Neural progenitor cell (in vitro differentiated cells): ENCODE measurements around the gene DYNLT1. TPM values are rescaled to one million over a fixed set of nuclear protein-coding genes. Genes with fewer than 3 reads are reported as not detected.
A peak's percentile ranks its signal among the peaks of the same experiment; 100 is the strongest.
"Not testable (repeated sequence)": the region's sequence is repeated elsewhere in the genome, so short reads cannot be mapped to it uniquely, and the experiment has no call there.

ENCODE experiments used
- DNase-seq: peaks from one replicate; pipeline ENCODE4 v3.0.0-alpha.2; 2016; ENCODE audit warnings: low spot score
- H2AFZ ChIP-seq: fragments of 200-600 bp; sonication (generic); replicated peaks from 2 replicates; pipeline ENCODE4 v1.6.1; 2016; ENCODE audit warnings: antibody characterized with exemption
- H3F3A ChIP-seq: fragments of 200-600 bp; sonication (generic); 2 replicates; pipeline ENCODE4 v1.6.1; 2016; ENCODE audit warnings: antibody characterized with exemption, low read depth
- H3K27ac ChIP-seq: fragments of 200-600 bp; sonication (generic); 2 replicates; pipeline ENCODE4 v1.5.1; 2016; ENCODE audit warnings: mild to moderate bottlenecking
- H3K27me3 ChIP-seq: fragments of 200-600 bp; sonication (generic); 2 replicates; pipeline ENCODE4 v1.6.1; 2016; ENCODE audit warnings: mild to moderate bottlenecking, moderate library complexity
- H3K36me3 ChIP-seq: fragments of 200-600 bp; sonication (generic); 2 replicates; pipeline ENCODE4 v1.5.1; 2016
- H3K4me1 ChIP-seq: fragments of 200-600 bp; sonication (generic); 2 replicates; pipeline ENCODE4 v1.6.1; 2016; ENCODE audit warnings: mixed run types
- H3K4me2 ChIP-seq: fragments of 200-600 bp; sonication (generic); 2 replicates; pipeline ENCODE4 v1.6.1; 2016
- H3K4me3 ChIP-seq: fragments of 200-600 bp; sonication (generic); 2 replicates; pipeline ENCODE4 v1.5.1; 2016
- H3K79me2 ChIP-seq: fragments of 200-600 bp; sonication (generic); 2 replicates; pipeline ENCODE4 v1.6.1; 2016; ENCODE audit warnings: low read depth
- H3K9ac ChIP-seq: fragments of 200-600 bp; sonication (generic); 2 replicates; pipeline ENCODE4 v1.6.1; 2016
- H3K9me3 ChIP-seq: fragments of 200-600 bp; sonication (generic); 2 replicates; pipeline ENCODE4 v1.5.1; 2016; ENCODE audit warnings: low read depth
- H4K20me1 ChIP-seq: fragments of 200-600 bp; sonication (generic); 2 replicates; pipeline ENCODE4 v1.6.1; 2016; ENCODE audit warnings: low read depth
- H3K27ac Mint-ChIP-seq: 3 replicates; pipeline ENCODE4 v1.8.0; 2021; ENCODE audit warnings: mixed read lengths
- H3K27me3 Mint-ChIP-seq: 2 replicates; pipeline ENCODE4 v1.8.0; 2022; ENCODE audit warnings: low read depth, mild to moderate bottlenecking, inconsistent platforms, moderate library complexity, mixed read lengths; ENCODE audit not compliant: insufficient read depth
- H3K36me3 Mint-ChIP-seq: 3 replicates; pipeline ENCODE4 v1.8.0; 2021; ENCODE audit warnings: mixed read lengths
- H3K4me1 Mint-ChIP-seq: 3 replicates; pipeline ENCODE4 v1.8.0; 2021; ENCODE audit warnings: mixed read lengths
- H3K4me3 Mint-ChIP-seq: 3 replicates; pipeline ENCODE4 v1.8.0; 2021; ENCODE audit warnings: mild to moderate bottlenecking, moderate library complexity, mixed read lengths
- H3K9me3 Mint-ChIP-seq: 3 replicates; pipeline ENCODE4 v1.8.0; 2020; ENCODE audit warnings: mixed read lengths
- CTCF ChIP-seq: fragments of 200-600 bp; sonication (generic); IDR thresholded peaks from 2 replicates; pipeline ENCODE4 v1.5.1; 2017; ENCODE audit warnings: antibody characterized with exemption, mild to moderate bottlenecking
- EZH2 ChIP-seq: fragments of 200-600 bp; sonication (generic); IDR thresholded peaks from 2 replicates; pipeline ENCODE4 v1.6.1; 2017; ENCODE audit warnings: antibody characterized with exemption, mild to moderate bottlenecking, moderate library complexity
- EZH2phosphoT487 ChIP-seq: fragments of 200-600 bp; sonication (generic); IDR thresholded peaks from 2 replicates; pipeline ENCODE4 v1.6.1; 2017; ENCODE audit warnings: antibody characterized with exemption
- total RNA-seq: library from RNA; depleted of rRNA; stranded (reverse); fragments of >200 nt; gene quantifications from 2 replicates; pipeline ENCODE4 v1.2.3, GENCODE V29; 2015; ENCODE audit warnings: low replicate concordance

Gene DYNLT1
- total RNA-seq, 1 donor from 2014 or later = 82.8 TPM

- Histone ChIP-seq H3K79me2 (no peaks in the 10 kb centered on the region), H2AFZ (no peak overlapping the region), H3K4me3 (no peak overlapping the region), H3K27me3 (no peaks in the 10 kb centered on the region), H3K36me3 (no peaks in the 10 kb centered on the region), H3K27ac (no peak overlapping the region), H3K4me2 (no peak overlapping the region), H4K20me1 (no peaks in the 10 kb centered on the region), H3K9ac (no peak overlapping the region), H3K4me1 (no peaks in the 10 kb centered on the region), H3F3A (no peaks in the 10 kb centered on the region), H3K9me3 (no peaks in the 10 kb centered on the region)
- TF ChIP-seq EZH2 (no peak), EZH2phosphoT487 (no peak), CTCF (no peak)
- Mint-ChIP-seq H3K4me1 (no peaks in the 10 kb centered on the region), H3K36me3 (peaks cover 53% of the 10 kb centered on the region), H3K9me3 (peaks cover 14% of the 10 kb centered on the region), H3K27me3 (peaks cover 6% of the 10 kb centered on the region), H3K27ac (no peak overlapping the region), H3K4me3 (no peak overlapping the region)
- DNase-seq = no peak
These were observed 24.4 kb downstream of the DYNLT1 start for GRCh38 chr6:158619922-158620801.

- H3K4me3 ChIP-seq, H4K20me1 ChIP-seq, H3K36me3 ChIP-seq, H3K79me2 ChIP-seq, DNase-seq, H3K9me3 ChIP-seq, H3K9ac ChIP-seq, H3K4me2 ChIP-seq, H3K27me3 Mint-ChIP-seq, H3K27me3 ChIP-seq, H3K27ac ChIP-seq, H3K4me3 Mint-ChIP-seq, H3K4me1 ChIP-seq, H3K4me1 Mint-ChIP-seq, H3K27ac Mint-ChIP-seq, H2AFZ ChIP-seq, H3F3A ChIP-seq: not testable (repeated sequence)
- H3K9me3 Mint-ChIP-seq = peaks cover 23% of the 10 kb centered on the region
- H3K36me3 Mint-ChIP-seq = peaks cover 59% of the 10 kb centered on the region
These were observed 26.3 kb downstream of the DYNLT1 start for GRCh38 chr6:158618289-158618688.

- not testable (repeated sequence) for H3K27ac ChIP-seq, H3K4me2 ChIP-seq, H3K27me3 Mint-ChIP-seq, H3K36me3 ChIP-seq, H3K9ac ChIP-seq, H3K4me3 Mint-ChIP-seq, H2AFZ ChIP-seq, H3K4me3 ChIP-seq, H3K27me3 ChIP-seq, H4K20me1 ChIP-seq, H3F3A ChIP-seq, H3K9me3 ChIP-seq, DNase-seq, H3K4me1 Mint-ChIP-seq, H3K79me2 ChIP-seq, H3K27ac Mint-ChIP-seq
- Mint-ChIP-seq H3K9me3 (peaks cover 23% of the 10 kb centered on the region), H3K36me3 (peaks cover 48% of the 10 kb centered on the region)
- peaks cover 14% of the 10 kb centered on the region for H3K4me1 ChIP-seq
These were observed 29.9 kb downstream of the DYNLT1 start for GRCh38 chr6:158614606-158615005.

- H3K27ac ChIP-seq = peak overlapping the region; percentile 21
- no peak overlapping the region for H3K9ac ChIP-seq
- Mint-ChIP-seq H3K27ac (peak overlapping the region; percentile 2), H3K36me3 (peaks cover 27% of the 10 kb centered on the region), H3K27me3 (peaks cover 4% of the 10 kb centered on the region), H3K4me3 (no peak overlapping the region), H3K9me3 (peaks cover 16% of the 10 kb centered on the region), H3K4me1 (no peaks in the 10 kb centered on the region)
- no peak overlapping the region for H2AFZ ChIP-seq
- no peaks in the 10 kb centered on the region for H4K20me1 ChIP-seq
- H3K27me3 ChIP-seq = no peaks in the 10 kb centered on the region
- H3K36me3 ChIP-seq = peaks cover 6% of the 10 kb centered on the region
- TF ChIP-seq EZH2phosphoT487 = no peak
- TF ChIP-seq EZH2 = no peak
- no peak for TF ChIP-seq CTCF
- H3K4me1 ChIP-seq = peaks cover 14% of the 10 kb centered on the region
- H3K4me3 ChIP-seq = no peak overlapping the region
- H3F3A ChIP-seq = peaks cover 6% of the 10 kb centered on the region
- peaks cover 6% of the 10 kb centered on the region for H3K79me2 ChIP-seq
- peak; percentile 45 for DNase-seq
- no peaks in the 10 kb centered on the region for H3K9me3 ChIP-seq
- peak overlapping the region; percentile 14 for H3K4me2 ChIP-seq
These were observed 32.8 kb downstream of the DYNLT1 start for GRCh38 chr6:158611541-158612370.
